Effector memory CD4-positive, alpha-beta T cell (primary cell): ENCODE measurements around the gene XPR1.
"Not testable (repeated sequence)": the region's sequence is repeated elsewhere in the genome, so short reads cannot be mapped to it uniquely, and the experiment has no call there.

Experiments
- DNase-seq, 3 donors: peaks; one replicate each; pipeline ENCODE4 v3.0.0-alpha.2; 2020
- H3K27ac ChIP-seq: 2 replicates; pipeline ENCODE4 v1.7.0; 2013; ENCODE audit warnings: mild to moderate bottlenecking, low read length, moderate library complexity; ENCODE audit not compliant: insufficient read depth, poor library complexity, severe bottlenecking
- H3K27me3 ChIP-seq: replicated peaks from 2 replicates; pipeline ENCODE4 v1.7.0; 2013; ENCODE audit warnings: mild to moderate bottlenecking, low read length; ENCODE audit not compliant: insufficient read depth, control insufficient read depth, poor library complexity, severe bottlenecking
- H3K36me3 ChIP-seq: 2 replicates; pipeline ENCODE4 v1.7.0; 2013; ENCODE audit warnings: mild to moderate bottlenecking, low read length, moderate library complexity; ENCODE audit not compliant: control insufficient read depth, insufficient read depth
- H3K4me1 ChIP-seq: 2 replicates; pipeline ENCODE4 v1.7.0; 2013; ENCODE audit warnings: low read length, mild to moderate bottlenecking; ENCODE audit not compliant: control insufficient read depth, insufficient read depth, poor library complexity, severe bottlenecking
- H3K4me3 ChIP-seq: 2 replicates; pipeline ENCODE4 v1.7.0; 2013; ENCODE audit warnings: low read length, low read depth, mild to moderate bottlenecking; ENCODE audit not compliant: insufficient read depth, poor library complexity, severe bottlenecking
- H3K9me3 ChIP-seq: 2 replicates; pipeline ENCODE4 v1.7.0; 2013; ENCODE audit warnings: mild to moderate bottlenecking, low read length, moderate library complexity; ENCODE audit not compliant: control insufficient read depth

XPR1 gene

GRCh38 chr1:180641662-180642061 lies 9.8 kb downstream of the XPR1 start:
- no peak for DNase-seq
- Histone ChIP-seq H3K27ac (no peak overlapping the region), H3K4me1 (peaks cover 3% of the 10 kb centered on the region), H3K4me3 (no peak overlapping the region), H3K36me3 (no peaks in the 10 kb centered on the region), H3K27me3 (no peaks in the 10 kb centered on the region), H3K9me3 (no peaks in the 10 kb centered on the region)

GRCh38 chr1:180642781-180643180 lies 11.0 kb downstream of the XPR1 start:
- Histone ChIP-seq H3K4me3 (no peak overlapping the region), H3K9me3 (no peaks in the 10 kb centered on the region), H3K27ac (no peak overlapping the region), H3K36me3 (no peaks in the 10 kb centered on the region), H3K27me3 (no peaks in the 10 kb centered on the region), H3K4me1 (peaks cover 3% of the 10 kb centered on the region)
- no peak for DNase-seq

GRCh38 chr1:180643693-180644092 lies 11.9 kb downstream of the XPR1 start:
- Histone ChIP-seq H3K4me3 (no peak overlapping the region), H3K27ac (no peak overlapping the region), H3K4me1 (peaks cover 3% of the 10 kb centered on the region), H3K36me3 (no peaks in the 10 kb centered on the region), H3K27me3 (no peaks in the 10 kb centered on the region), H3K9me3 (no peaks in the 10 kb centered on the region)
- no peak for DNase-seq

GRCh38 chr1:180644526-180645192 lies 12.8 kb downstream of the XPR1 start:
- Histone ChIP-seq H3K36me3 (no peaks in the 10 kb centered on the region), H3K4me1 (peaks cover 3% of the 10 kb centered on the region), H3K4me3 (no peak overlapping the region), H3K27ac (no peak overlapping the region), H3K9me3 (no peaks in the 10 kb centered on the region), H3K27me3 (no peaks in the 10 kb centered on the region)
- no peak for DNase-seq

GRCh38 chr1:180645261-180645660 lies 13.4 kb downstream of the XPR1 start:
- H3K27ac ChIP-seq, H3K4me1 ChIP-seq, DNase-seq, H3K4me3 ChIP-seq, H3K9me3 ChIP-seq, H3K27me3 ChIP-seq, H3K36me3 ChIP-seq: not testable (repeated sequence)

GRCh38 chr1:180646093-180646492 lies 14.3 kb downstream of the XPR1 start:
- Histone ChIP-seq H3K4me1 (peaks cover 3% of the 10 kb centered on the region), H3K36me3 (no peaks in the 10 kb centered on the region), H3K27ac (no peak overlapping the region), H3K9me3 (no peaks in the 10 kb centered on the region), H3K27me3 (no peaks in the 10 kb centered on the region), H3K4me3 (no peak overlapping the region)
- DNase-seq = no peak

GRCh38 chr1:180646547-180646946 lies 14.7 kb downstream of the XPR1 start:
- no peaks in the 10 kb centered on the region for H3K36me3 ChIP-seq
- H3K4me3 ChIP-seq = no peak overlapping the region
- no peak for DNase-seq
- H3K9me3 ChIP-seq = no peaks in the 10 kb centered on the region
- no peak overlapping the region for H3K27ac ChIP-seq
- peaks cover 3% of the 10 kb centered on the region for H3K4me1 ChIP-seq
- H3K27me3 ChIP-seq = no peaks in the 10 kb centered on the region

- Histone ChIP-seq H3K27me3 (no peaks in the 10 kb centered on the region), H3K4me1 (no peaks in the 10 kb centered on the region), H3K9me3 (no peaks in the 10 kb centered on the region), H3K27ac (no peak overlapping the region), H3K4me3 (no peak overlapping the region), H3K36me3 (no peaks in the 10 kb centered on the region)
- DNase-seq = no peak
Observed at GRCh38 chr1:180652792-180653191, 21.0 kb downstream of the XPR1 start.

GRCh38 chr1:180662709-180663108 lies 30.9 kb downstream of the XPR1 start:
- no peak for DNase-seq
- peaks cover 17% of the 10 kb centered on the region for H3K36me3 ChIP-seq
- H3K4me1 ChIP-seq = no peaks in the 10 kb centered on the region
- H3K27ac ChIP-seq = no peak overlapping the region
- peaks cover 13% of the 10 kb centered on the region for H3K9me3 ChIP-seq
- H3K4me3 ChIP-seq = no peak overlapping the region
- H3K27me3 ChIP-seq = no peaks in the 10 kb centered on the region

GRCh38 chr1:180670681-180671080 lies 38.9 kb downstream of the XPR1 start:
- Histone ChIP-seq H3K4me1 (no peaks in the 10 kb centered on the region), H3K4me3 (no peak overlapping the region), H3K36me3 (no peaks in the 10 kb centered on the region), H3K27ac (no peak overlapping the region), H3K9me3 (peaks cover 14% of the 10 kb centered on the region), H3K27me3 (no peaks in the 10 kb centered on the region)
- no peak for DNase-seq
